DOHH2 (cell line): ENCODE measurements around the gene HIVEP1.

Experiments
- EZH2phosphoT487 ChIP-seq: fragments of 200-600 bp; sonication (generic); IDR thresholded peaks from 2 replicates; pipeline ENCODE4 v1.6.1; 2017; ENCODE audit warnings: borderline replicate concordance, mild to moderate bottlenecking, antibody characterized with exemption, low read length, moderate library complexity, mixed read lengths
- TF ChIP-seq, protein P1 (sequence below): fragments of 200-600 bp; sonication (generic); IDR thresholded peaks from one replicate; pipeline ENCODE4 v1.5.1; 2014; ENCODE audit warnings: antibody characterized with exemption, mild to moderate bottlenecking, low read depth, low read length; ENCODE audit not compliant: poor library complexity, severe bottlenecking

DNA sequence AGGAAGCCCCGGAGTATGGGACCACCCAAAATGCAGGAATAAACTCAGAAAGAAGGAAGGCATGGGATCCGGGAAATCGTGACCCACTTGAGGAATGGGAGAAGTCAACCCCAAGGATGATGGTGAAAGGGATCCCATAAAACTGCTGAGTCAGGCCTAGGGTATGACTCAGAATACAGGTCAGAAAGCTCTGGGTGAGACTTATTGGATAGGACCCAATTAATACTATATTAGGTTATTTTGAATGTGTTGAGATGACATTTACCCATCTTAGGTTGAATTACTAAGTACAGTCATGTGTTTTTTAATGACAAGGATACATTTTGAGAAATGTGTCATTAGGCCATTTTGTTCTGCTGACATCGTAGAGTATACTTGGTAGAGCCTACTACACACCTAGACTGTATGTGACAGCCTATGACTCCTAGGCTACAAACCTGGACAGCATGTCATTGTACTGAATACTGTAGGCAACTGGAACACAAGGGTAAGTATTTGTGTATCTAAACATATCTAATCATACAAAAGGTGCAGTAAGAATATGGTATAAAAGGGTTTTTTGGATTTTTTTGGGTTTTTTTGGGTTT, 17.1 kb upstream of the HIVEP1 start:
- TF ChIP-seq, protein P1, sequence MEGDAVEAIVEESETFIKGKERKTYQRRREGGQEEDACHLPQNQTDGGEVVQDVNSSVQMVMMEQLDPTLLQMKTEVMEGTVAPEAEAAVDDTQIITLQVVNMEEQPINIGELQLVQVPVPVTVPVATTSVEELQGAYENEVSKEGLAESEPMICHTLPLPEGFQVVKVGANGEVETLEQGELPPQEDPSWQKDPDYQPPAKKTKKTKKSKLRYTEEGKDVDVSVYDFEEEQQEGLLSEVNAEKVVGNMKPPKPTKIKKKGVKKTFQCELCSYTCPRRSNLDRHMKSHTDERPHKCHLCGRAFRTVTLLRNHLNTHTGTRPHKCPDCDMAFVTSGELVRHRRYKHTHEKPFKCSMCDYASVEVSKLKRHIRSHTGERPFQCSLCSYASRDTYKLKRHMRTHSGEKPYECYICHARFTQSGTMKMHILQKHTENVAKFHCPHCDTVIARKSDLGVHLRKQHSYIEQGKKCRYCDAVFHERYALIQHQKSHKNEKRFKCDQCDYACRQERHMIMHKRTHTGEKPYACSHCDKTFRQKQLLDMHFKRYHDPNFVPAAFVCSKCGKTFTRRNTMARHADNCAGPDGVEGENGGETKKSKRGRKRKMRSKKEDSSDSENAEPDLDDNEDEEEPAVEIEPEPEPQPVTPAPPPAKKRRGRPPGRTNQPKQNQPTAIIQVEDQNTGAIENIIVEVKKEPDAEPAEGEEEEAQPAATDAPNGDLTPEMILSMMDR: no peak
- TF ChIP-seq EZH2phosphoT487: no peak
